B cell (primary cell): ENCODE results near the gene ZNF385A. TPM values are rescaled to one million over a fixed set of nuclear protein-coding genes. Genes with fewer than 3 reads are reported as not detected.

Experiments used
- ATAC-seq: fragments of 200-7000 bp; cut with Tn5 transposase; one replicate; pipeline ENCODE4 v1.10.0; 2021; ENCODE audit warnings: low read depth, mild to moderate bottlenecking, moderate number of reproducible peaks, moderate library complexity
- CTCF ChIA-PET: fragments of 350-600 bp; sonication (Branson Sonifier 250); formaldehyde crosslinking; loops from one replicate; lab custom pipeline; 2021; ENCODE audit warnings: antibody characterized with exemption, inconsistent platforms; lab: Charles Lee
- POLR2A ChIA-PET: fragments of 350-600 bp; sonication (Branson Sonifier 250); formaldehyde crosslinking; loops from one replicate; lab custom pipeline; 2021; ENCODE audit warnings: antibody characterized with exemption; lab: Charles Lee
- DNase-seq: peaks from one replicate; pipeline ENCODE4 v3.0.0; 2013
- H2AFZ ChIP-seq: 2 replicates; pipeline ENCODE4 v1.6.1; 2012; ENCODE audit warnings: mild to moderate bottlenecking, low read depth, low read length; ENCODE audit not compliant: insufficient read depth, poor library complexity, severe bottlenecking
- H3K27ac ChIP-seq, 2 donors: 1 replicate in 1 of 2; 2 replicates in 1 of 2; pipeline ENCODE4 v1.5.1; 2012 to 2013; ENCODE audit warnings: low read length in 2 of 2, mild to moderate bottlenecking in 2 of 2, moderate library complexity in 1 of 2
- H3K27me3 ChIP-seq, 4 experiments: fragments of 200-600 bp in 1 of 4; sonication (generic) in 1 of 4; replicated peaks in 1 of 4; 1 replicate in 2 of 4; 2 replicates in 2 of 4; pipeline versions ENCODE4 v1.6.1 to v1.7.0; 2013 to 2016; ENCODE audit warnings: low read length in 3 of 4, mild to moderate bottlenecking in 2 of 4, mixed read lengths in 1 of 4, moderate library complexity in 1 of 4; ENCODE audit not compliant: insufficient read depth in 4 of 4, control insufficient read depth in 3 of 4; ENCODE audit errors: control extremely low read depth in 1 of 4
- H3K36me3 ChIP-seq, 2 experiments: replicated peaks in 1 of 2; 1 replicate in 1 of 2; 2 replicates in 1 of 2; pipeline versions ENCODE4 v1.6.1 to v1.7.1; 2013; ENCODE audit warnings: low read length in 1 of 2; ENCODE audit not compliant: insufficient read depth in 2 of 2, control insufficient read depth in 1 of 2; ENCODE audit errors: control extremely low read depth in 1 of 2, extremely low read depth in 1 of 2
- H3K4me1 ChIP-seq, 2 donors: fragments of 200-600 bp in 1 of 2; sonication (generic) in 1 of 2; 1 replicate in 1 of 2; 2 replicates in 1 of 2; pipeline versions ENCODE4 v1.5.1 to v1.6.1; 2013 to 2017; ENCODE audit warnings: low read length in 2 of 2; ENCODE audit not compliant: control insufficient read depth in 2 of 2, insufficient read depth in 2 of 2
- H3K4me2 ChIP-seq: replicated peaks from 2 replicates; pipeline ENCODE3; 2012; ENCODE audit warnings: mild to moderate bottlenecking, low read depth, low read length; ENCODE audit not compliant: poor library complexity, severe bottlenecking
- H3K4me3 ChIP-seq, 5 experiments: fragments of 200-600 bp in 1 of 5; sonication (generic) in 1 of 5; 1 replicate in 3 of 5; 2 replicates in 2 of 5; pipeline versions ENCODE4 v1.5.1 to v1.7.0; 2011 to 2016; ENCODE audit warnings: low read length in 4 of 5, mild to moderate bottlenecking in 4 of 5, low read depth in 2 of 5, control low read depth in 1 of 5, moderate library complexity in 1 of 5; ENCODE audit not compliant: insufficient read depth in 1 of 5; ENCODE audit errors: control extremely low read depth in 1 of 5, extremely low read depth in 1 of 5
- H3K79me2 ChIP-seq: fragments of 200-600 bp; sonication (generic); one replicate; pipeline ENCODE4 v1.6.0; 2016; ENCODE audit warnings: low read length; ENCODE audit not compliant: control insufficient read depth, insufficient read depth
- H3K9ac ChIP-seq: fragments of 200-600 bp; sonication (generic); 2 replicates; pipeline ENCODE4 v1.6.1; 2017; ENCODE audit warnings: mild to moderate bottlenecking, low read length, moderate library complexity
- H3K9me3 ChIP-seq, 3 donors: one replicate each; pipeline versions ENCODE4 v1.6.1 to v1.7.1; 2013; ENCODE audit warnings: low read length in 2 of 3; ENCODE audit not compliant: control insufficient read depth in 2 of 3, insufficient read depth in 1 of 3; ENCODE audit errors: control extremely low read depth in 1 of 3
- H4K20me1 ChIP-seq: 2 replicates; pipeline ENCODE4 v1.6.0; 2012; ENCODE audit warnings: mild to moderate bottlenecking, low read length; ENCODE audit not compliant: insufficient read depth, control insufficient read depth, poor library complexity, severe bottlenecking
- H3K27ac Mint-ChIP-seq: one replicate; pipeline ENCODE4 v1.8.0; 2021; ENCODE audit warnings: mixed read lengths
- H3K27me3 Mint-ChIP-seq: one replicate; pipeline ENCODE4 v1.8.0; 2021; ENCODE audit warnings: mixed read lengths
- H3K4me1 Mint-ChIP-seq: one replicate; pipeline ENCODE4 v1.8.0; 2021; ENCODE audit warnings: mixed read lengths
- H3K4me3 Mint-ChIP-seq: one replicate; pipeline ENCODE4 v1.8.0; 2021; ENCODE audit warnings: mixed read lengths
- H3K9me3 Mint-ChIP-seq: one replicate; pipeline ENCODE4 v1.8.0; 2022; ENCODE audit warnings: mixed read lengths; ENCODE audit not compliant: insufficient read depth
- EZH2 ChIP-seq: IDR thresholded peaks from 2 replicates; pipeline ENCODE4 v1.6.1; 2012; ENCODE audit warnings: borderline replicate concordance, low read depth, mild to moderate bottlenecking, moderate library complexity, low read length; ENCODE audit not compliant: insufficient read depth, poor library complexity, severe bottlenecking
- WGBS: methylation state at CpG from one replicate; pipeline ENCODE4 v1.1.5; 2013; ENCODE audit warnings: missing lambda C conversion rate; ENCODE audit not compliant: insufficient coverage; 5-methylcytosine and 5-hydroxymethylcytosine counted together
- intact Hi-C: fragments of 100-400 bp; cut with micrococcal nuclease; formaldehyde crosslinking; loops from one replicate; pipeline ENCODE4 v1.10.0; 2022
- polyA plus RNA-seq: library from polyadenylated mRNA; depleted of rRNA; stranded (reverse); fragments of >200 nt; gene quantifications from 2 replicates; pipeline ENCODE4 v1.2.3, GENCODE V29; 2012
- total RNA-seq, 2 donors: library from RNA; stranded (reverse); fragments of 120-200 nt in 1 of 2; gene quantifications; 1 replicate in 1 of 2; 2 replicates in 1 of 2; pipeline versions ENCODE4 v1.2.3 to v1.2.4, GENCODE V29; 2013 to 2022
- TF ChIP-seq, protein P1 (sequence below): fragments of 200-600 bp; IDR thresholded peaks from one replicate; pipeline ENCODE4 v1.8.0; 2022; ENCODE audit warnings: antibody characterized with exemption, mild to moderate bottlenecking

The ZNF385A gene
- total and polyA plus RNA-seq, 2 donors (not counting 1 experiment from before 2014, with no cell fraction given), result 4.9 to 5.1 TPM

DNA sequence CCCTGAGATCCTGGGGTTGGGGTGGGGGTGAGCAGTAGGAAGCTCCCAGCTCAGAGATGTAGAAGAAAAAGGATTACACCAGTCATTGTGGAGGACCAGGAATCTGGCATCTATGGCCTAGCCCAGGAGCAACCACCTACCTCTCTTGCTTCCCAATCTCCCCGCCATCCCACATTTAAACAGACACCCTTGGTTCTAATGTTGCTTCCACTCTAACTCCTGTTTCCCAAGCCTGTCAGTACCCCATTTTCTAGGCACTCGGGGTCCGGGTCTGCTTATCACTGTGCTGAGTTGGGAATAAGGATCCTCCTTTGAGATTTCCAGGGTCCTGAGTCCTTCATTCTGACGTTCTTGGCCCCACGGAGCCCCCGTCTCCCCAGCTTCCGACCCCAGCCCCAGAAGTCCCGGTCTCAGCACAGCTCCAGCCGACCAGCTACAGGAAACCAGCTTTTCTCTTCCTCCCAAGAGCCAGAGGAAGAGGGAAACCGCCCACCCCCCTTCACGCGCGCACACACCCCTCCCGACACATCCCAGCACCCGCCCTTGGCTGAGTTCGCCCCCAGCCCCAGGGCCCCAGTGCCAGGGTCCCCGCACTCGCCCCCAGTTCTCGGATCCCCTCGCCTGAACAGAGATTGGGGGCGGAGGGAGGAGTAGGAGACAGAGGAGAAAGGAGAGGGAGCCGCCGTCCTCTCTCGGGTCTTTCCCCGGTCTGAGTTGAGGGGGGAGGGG lies 33.3 kb upstream of the ZNF385A start:
- Mint-ChIP-seq H3K27ac (peak overlapping the region; percentile 68), H3K27me3 (peaks cover 15% of the 10 kb centered on the region), H3K9me3 (no peaks in the 10 kb centered on the region), H3K4me3 (peak overlapping the region; percentile 84), H3K4me1 (peaks cover 63% of the 10 kb centered on the region)
- no peak for DNase-seq
- no peaks in the 10 kb centered on the region for H3K36me3 ChIP-seq
- 9% methylated on average over 12 of the region's 25 CpGs for WGBS
- H2AFZ ChIP-seq, result peak overlapping the region; percentile 70
- H3K9me3 ChIP-seq, result no peaks in the 10 kb centered on the region
- no peaks in the 10 kb centered on the region for H4K20me1 ChIP-seq
- no peak for ATAC-seq
- H3K27ac ChIP-seq, result peak overlapping the region in 1 of 2 donors; percentile 62
- peak overlapping the region; percentile 54 to 67 (median 61) for H3K4me3 ChIP-seq
- H3K9ac ChIP-seq, result peak overlapping the region; percentile 63
- H3K27me3 ChIP-seq, result peaks cover 0 to 19% (median 7%) of the 10 kb centered on the region in 4 experiments
- H3K4me1 ChIP-seq, result peaks cover 65 to 72% of the 10 kb centered on the region in 2 donors
- TF ChIP-seq, protein P1, sequence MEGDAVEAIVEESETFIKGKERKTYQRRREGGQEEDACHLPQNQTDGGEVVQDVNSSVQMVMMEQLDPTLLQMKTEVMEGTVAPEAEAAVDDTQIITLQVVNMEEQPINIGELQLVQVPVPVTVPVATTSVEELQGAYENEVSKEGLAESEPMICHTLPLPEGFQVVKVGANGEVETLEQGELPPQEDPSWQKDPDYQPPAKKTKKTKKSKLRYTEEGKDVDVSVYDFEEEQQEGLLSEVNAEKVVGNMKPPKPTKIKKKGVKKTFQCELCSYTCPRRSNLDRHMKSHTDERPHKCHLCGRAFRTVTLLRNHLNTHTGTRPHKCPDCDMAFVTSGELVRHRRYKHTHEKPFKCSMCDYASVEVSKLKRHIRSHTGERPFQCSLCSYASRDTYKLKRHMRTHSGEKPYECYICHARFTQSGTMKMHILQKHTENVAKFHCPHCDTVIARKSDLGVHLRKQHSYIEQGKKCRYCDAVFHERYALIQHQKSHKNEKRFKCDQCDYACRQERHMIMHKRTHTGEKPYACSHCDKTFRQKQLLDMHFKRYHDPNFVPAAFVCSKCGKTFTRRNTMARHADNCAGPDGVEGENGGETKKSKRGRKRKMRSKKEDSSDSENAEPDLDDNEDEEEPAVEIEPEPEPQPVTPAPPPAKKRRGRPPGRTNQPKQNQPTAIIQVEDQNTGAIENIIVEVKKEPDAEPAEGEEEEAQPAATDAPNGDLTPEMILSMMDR, result no peak
- peak; percentile 6 for TF ChIP-seq EZH2
- H3K4me2 ChIP-seq, result peak overlapping the region; percentile 90
- peaks cover 7% of the 10 kb centered on the region for H3K79me2 ChIP-seq
- ChIA-PET CTCF (interaction anchor here (0.9 to 14.7 kb wide), 5 partner anchors 17 to 123 kb away, joined by 3 to 297 read pairs (median 5); no protein-coding TSS in a partner anchor), POLR2A (interaction anchor here (0.7 kb wide), 1 partner anchor 359 kb away, joined by 3 read pairs; no protein-coding TSS in a partner anchor)
- intact Hi-C loops, result loop anchor here (2.0 kb wide), 1 partner anchor 13 kb away; no protein-coding TSS in a partner anchor
